SJSA1 (cell line): ENCODE data around the gene RARA. TPM values are rescaled to one million over a fixed set of nuclear protein-coding genes. Genes with fewer than 3 reads are reported as not detected.
A peak's percentile ranks its signal among the peaks of the same experiment; 100 is the strongest.
"Not testable (repeated sequence)": the region's sequence is repeated elsewhere in the genome, so short reads cannot be mapped to it uniquely, and the experiment has no call there.

Experiments
- DNase-seq, 2 experiments: peaks; one replicate each; pipeline ENCODE4 v3.0.0-alpha.2; 2015 to 2020; ENCODE audit warnings: low spot score in 2 of 2, low read depth in 1 of 2
- H3K27ac ChIP-seq: fragments of 250-450 bp; sonication (Bioruptor Pico); 2 replicates; pipeline ENCODE4 v1.5.1; 2020; ENCODE audit warnings: mild to moderate bottlenecking, moderate library complexity
- H3K27me3 ChIP-seq: fragments of 250-450 bp; sonication (Bioruptor Pico); replicated peaks from 2 replicates; pipeline ENCODE4 v1.5.1; 2020; ENCODE audit warnings: mild to moderate bottlenecking, moderate library complexity
- H3K36me3 ChIP-seq: fragments of 250-450 bp; sonication (Bioruptor Pico); 2 replicates; pipeline ENCODE4 v1.5.1; 2020; ENCODE audit warnings: mild to moderate bottlenecking
- H3K4me1 ChIP-seq: fragments of 250-450 bp; sonication (Bioruptor Pico); replicated peaks from 2 replicates; pipeline ENCODE4 v1.6.1; 2021; ENCODE audit warnings: mild to moderate bottlenecking
- H3K4me3 ChIP-seq: fragments of 250-450 bp; sonication (Bioruptor Pico); 2 replicates; pipeline ENCODE4 v1.5.1; 2020; ENCODE audit warnings: mild to moderate bottlenecking
- H3K9me3 ChIP-seq: fragments of 250-450 bp; sonication (Bioruptor Pico); replicated peaks from 2 replicates; pipeline ENCODE4 v1.5.1; 2020; ENCODE audit warnings: mild to moderate bottlenecking
- total RNA-seq: library from RNA; depleted of rRNA; stranded (reverse); fragments of >200 nt; shearing (Covaris generic); gene quantifications from 2 replicates; pipeline ENCODE4 v1.2.3, GENCODE V29; 2014

Gene RARA
- total RNA-seq, 1 experiment from 2014 or later = 38.5 TPM

DNA sequence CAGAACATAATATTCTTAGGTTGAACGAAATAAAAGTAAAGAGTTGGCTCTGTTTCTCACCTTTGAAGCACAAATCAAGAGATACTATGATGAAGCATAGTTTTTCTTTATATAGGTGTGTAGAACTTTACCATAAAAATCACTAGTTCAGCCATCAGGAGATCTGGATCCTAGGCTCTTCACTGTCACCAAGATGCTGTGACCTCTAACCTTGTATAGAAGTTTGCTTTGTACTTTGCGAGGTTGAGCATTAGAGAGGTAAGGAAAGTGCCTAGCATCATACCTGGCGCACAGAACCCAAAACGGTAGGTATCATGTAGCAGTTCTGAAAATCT is 21.9 kb upstream of the RARA start:
- no peak overlapping the region for H3K4me3 ChIP-seq
- no peaks in the 10 kb centered on the region for H3K27me3 ChIP-seq
- H3K9me3 ChIP-seq = no peaks in the 10 kb centered on the region
- DNase-seq = no peak
- no peak overlapping the region for H3K27ac ChIP-seq
- peaks cover 39% of the 10 kb centered on the region for H3K4me1 ChIP-seq
- peaks cover 33% of the 10 kb centered on the region for H3K36me3 ChIP-seq

DNA sequence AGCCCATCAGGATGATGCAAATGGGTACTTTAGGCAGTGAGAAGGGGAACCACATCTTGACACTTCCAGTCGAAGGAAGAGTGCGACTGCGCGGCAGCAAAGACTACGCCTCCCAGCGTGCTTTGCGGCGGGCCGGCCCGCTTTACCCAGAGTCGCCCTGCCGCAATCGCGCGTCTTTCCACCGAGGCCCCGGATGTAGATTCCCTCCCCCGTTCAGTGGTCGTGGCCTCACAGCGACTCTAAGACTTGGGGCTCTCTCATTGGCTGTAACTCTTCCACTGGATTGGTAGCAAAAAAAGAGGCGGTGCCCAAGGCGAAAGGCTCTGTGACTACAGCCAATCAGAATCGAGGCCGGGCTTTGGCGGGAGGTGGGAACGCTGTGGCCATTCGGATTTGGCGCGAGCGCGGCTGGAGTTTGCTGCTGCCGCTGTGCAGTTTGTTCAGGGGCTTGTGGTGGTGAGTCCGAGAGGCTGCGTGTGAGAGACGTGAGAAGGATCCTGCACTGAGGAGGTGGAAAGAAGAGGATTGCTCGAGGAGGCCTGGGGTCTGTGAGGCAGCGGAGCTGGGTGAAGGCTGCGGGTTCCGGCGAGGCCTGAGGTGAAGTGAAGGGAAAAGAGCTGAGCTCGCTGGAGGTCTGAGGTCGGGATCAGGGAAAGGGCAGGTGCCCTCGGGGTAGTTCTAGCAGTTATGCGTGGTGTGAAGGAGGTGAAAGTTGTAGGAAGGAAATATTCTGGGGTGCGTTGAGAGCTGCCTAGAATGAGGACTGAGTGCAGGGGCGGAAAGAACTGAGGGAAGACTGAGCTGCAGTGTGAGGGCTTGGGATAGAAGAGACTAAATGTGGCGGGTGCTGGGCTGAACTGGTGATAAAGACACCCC is 21.2 kb upstream of the RARA start, which contains the start of gene CDC6:
CDC6 (plus strand) TSS at position 386 of the 876 bp plus-strand sequence. CDS start 1,542 bp downstream, outside the sequence.
- Histone ChIP-seq H3K4me1 (peaks cover 33% of the 10 kb centered on the region), H3K4me3 (peak within 1 kb of the TSS; percentile 56), H3K36me3 (peaks cover 39% of the 10 kb centered on the region), H3K27me3 (no peaks in the 10 kb centered on the region), H3K27ac (peak within 1 kb of the TSS; percentile 60), H3K9me3 (no peaks in the 10 kb centered on the region)
- peak; percentile 97 to 99 for DNase-seq

DNA sequence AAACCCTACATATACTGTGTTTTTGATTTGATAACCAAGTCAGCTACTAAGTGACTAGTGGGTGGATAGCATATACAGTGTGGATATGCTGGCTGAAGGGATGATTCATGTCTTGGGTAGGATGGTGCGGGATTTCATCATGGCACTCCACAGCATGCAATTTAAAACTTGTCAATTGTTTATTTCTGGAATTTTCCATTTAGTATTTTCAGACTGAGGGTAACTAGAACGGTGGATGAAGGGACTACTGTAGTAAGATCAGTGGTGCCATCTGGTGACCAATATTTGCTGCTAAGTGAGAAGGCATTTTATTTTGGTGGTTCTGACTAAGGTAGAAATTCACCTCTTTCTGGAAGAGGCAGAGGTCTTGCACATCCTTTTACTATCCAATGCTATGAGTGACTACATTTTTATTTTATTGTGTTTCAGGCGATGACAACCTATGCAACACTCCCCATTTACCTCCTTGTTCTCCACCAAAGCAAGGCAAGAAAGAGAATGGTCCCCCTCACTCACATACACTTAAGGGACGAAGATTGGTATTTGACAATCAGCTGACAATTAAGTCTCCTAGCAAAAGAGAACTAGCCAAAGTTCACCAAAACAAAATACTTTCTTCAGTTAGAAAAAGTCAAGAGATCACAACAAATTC is 18.2 kb upstream of the RARA start:
- H3K27me3 ChIP-seq = no peaks in the 10 kb centered on the region
- DNase-seq = peak; percentile 66 to 79
- H3K27ac ChIP-seq = peak overlapping the region; percentile 36; the same call in 1 of the 2 replicates
- H3K9me3 ChIP-seq = no peaks in the 10 kb centered on the region
- peaks cover 69% of the 10 kb centered on the region for H3K36me3 ChIP-seq
- peaks cover 11% of the 10 kb centered on the region for H3K4me1 ChIP-seq
- no peak overlapping the region for H3K4me3 ChIP-seq

DNA sequence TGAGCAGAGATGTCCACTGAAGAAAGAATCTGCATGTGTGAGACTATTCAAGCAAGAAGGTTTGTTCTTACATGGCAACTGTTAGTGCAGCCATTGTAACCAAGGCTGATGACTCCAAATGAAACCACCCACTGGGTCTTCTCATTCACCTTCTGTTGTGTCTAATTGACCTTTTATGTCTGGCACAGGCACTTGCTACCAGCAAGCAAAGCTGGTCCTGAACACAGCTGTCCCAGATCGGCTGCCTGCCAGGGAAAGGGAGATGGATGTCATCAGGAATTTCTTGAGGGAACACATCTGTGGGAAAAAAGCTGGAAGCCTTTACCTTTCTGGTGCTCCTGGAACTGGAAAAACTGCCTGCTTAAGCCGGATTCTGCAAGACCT is 17.7 kb upstream of the RARA start:
- no peaks in the 10 kb centered on the region for H3K27me3 ChIP-seq
- H3K4me1 ChIP-seq = peaks cover 11% of the 10 kb centered on the region
- H3K9me3 ChIP-seq = no peaks in the 10 kb centered on the region
- H3K27ac ChIP-seq = no peak overlapping the region
- H3K36me3 ChIP-seq = peaks cover 74% of the 10 kb centered on the region
- no peak overlapping the region for H3K4me3 ChIP-seq
- no peak for DNase-seq

GRCh38 chr17:40293363-40293762 is 15.6 kb upstream of the RARA start:
- DNase-seq = no peak
- H3K36me3 ChIP-seq = peaks cover 95% of the 10 kb centered on the region
- H3K9me3 ChIP-seq = 0 out of 2 replicates have a peak, but pooled peaks cover 2% of the 10 kb centered on the region
- no peak overlapping the region for H3K27ac ChIP-seq
- no peaks in the 10 kb centered on the region for H3K27me3 ChIP-seq
- no peak overlapping the region for H3K4me3 ChIP-seq
- peaks cover 11% of the 10 kb centered on the region for H3K4me1 ChIP-seq

DNA sequence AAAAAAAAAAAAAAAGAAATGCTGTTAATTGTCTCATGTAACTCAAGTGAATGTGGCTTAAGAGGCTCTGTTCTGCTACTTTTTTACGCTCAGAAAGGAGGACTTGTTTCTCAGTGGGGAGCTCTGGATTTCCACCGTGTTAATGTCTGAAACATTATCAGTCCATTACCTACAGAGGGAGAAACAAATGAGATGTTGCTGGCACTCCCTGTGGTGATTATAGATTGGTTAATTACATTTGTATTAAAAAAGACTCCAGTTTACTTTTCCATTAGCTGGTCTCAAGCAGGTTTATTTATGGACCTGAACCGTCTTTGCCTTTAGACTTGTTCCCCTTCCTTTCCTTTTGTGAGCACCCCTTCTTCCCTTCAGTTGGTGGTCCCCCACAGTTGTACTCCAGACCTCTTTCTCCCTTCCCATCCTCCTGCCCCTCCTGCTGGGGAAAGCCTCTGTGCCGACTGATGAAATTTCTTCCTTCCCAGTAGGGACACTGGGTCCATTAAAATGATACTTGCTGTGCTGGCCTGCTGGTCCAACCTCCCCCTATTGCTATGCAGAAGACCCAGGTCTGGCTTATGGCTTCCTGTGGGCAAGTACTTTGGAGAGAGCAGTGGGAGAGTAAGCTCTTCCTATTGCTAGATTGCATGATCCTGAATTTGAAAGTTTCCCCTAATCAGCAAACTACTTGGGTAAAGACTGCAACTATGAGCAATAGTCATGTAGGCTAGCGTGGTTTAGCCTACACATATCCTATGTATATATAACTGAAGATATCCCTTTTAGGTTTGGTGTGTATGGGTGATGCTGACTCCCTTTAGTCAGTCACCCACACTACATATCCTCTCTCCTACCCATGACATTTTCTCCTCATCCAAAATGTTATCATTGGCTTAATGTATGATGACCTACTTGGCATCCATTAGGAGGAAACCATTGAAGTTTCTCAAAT is 13.2 kb upstream of the RARA start:
- DNase-seq = no peak
- no peak overlapping the region for H3K27ac ChIP-seq
- no peak overlapping the region for H3K4me3 ChIP-seq
- H3K36me3 ChIP-seq = peaks cover 96% of the 10 kb centered on the region
- 0 out of 2 replicates have a peak, but pooled peaks cover 2% of the 10 kb centered on the region for H3K9me3 ChIP-seq
- no peaks in the 10 kb centered on the region for H3K4me1 ChIP-seq
- H3K27me3 ChIP-seq = no peaks in the 10 kb centered on the region

GRCh38 chr17:40297511-40297910 is 11.5 kb upstream of the RARA start:
- peaks cover 96% of the 10 kb centered on the region for H3K36me3 ChIP-seq
- peaks cover under 1% of the 10 kb centered on the region for H3K4me1 ChIP-seq
- no peak overlapping the region for H3K27ac ChIP-seq
- H3K27me3 ChIP-seq = no peaks in the 10 kb centered on the region
- 0 out of 2 replicates have a peak, but pooled peaks cover 2% of the 10 kb centered on the region for H3K9me3 ChIP-seq
- H3K4me3 ChIP-seq = no peak overlapping the region
- no peak for DNase-seq

DNA sequence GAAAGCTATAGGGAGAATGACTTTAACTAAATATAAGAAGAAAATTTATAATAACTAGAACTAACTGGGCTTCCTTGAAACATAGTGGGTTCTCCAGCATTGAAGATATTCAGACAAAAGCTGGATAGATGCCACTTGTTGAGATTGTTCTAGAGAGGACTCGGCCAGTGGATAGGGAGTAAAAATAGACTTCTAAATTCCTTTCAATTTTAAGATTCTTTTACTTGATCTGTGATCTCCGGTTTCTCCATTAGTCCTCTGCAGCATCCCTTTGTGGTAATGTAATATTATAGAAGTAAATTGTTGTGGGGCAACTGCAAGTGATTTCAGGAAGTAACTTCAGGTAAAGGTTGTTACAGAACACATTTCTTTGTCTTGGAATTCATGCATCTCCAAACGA is 10.3 kb upstream of the RARA start:
- H3K27ac ChIP-seq = no peak overlapping the region
- DNase-seq = no peak
- H3K36me3 ChIP-seq = peaks cover 94% of the 10 kb centered on the region

DNA sequence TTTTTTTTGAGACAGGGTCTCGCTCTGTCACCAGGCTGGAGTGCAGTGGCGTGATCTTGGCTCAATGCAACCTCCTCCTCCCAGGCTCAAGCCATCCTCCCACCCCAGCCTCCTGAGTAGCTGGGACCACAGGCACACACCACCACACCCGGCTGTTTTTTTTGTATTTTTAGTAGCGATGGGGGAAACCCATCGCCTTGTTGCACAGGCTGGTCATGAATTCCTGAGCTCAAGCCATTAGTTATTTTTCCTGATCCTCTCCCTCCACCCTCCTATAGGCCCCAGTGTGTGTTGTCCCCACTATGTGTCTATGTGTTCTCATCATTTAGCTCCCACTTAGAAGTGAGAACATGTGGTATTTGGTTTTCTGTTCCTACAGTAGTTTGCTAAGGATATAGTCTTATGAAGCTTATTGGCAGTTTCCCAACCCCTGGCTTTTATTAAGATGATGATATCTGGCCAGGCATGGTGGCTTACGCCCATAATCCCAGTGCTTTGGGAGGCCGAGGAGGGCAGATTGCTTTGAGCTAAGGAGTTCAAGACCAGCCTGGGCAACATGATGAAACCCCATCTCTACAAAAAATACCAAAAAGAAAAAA is 9.7 kb upstream of the RARA start:
- Histone ChIP-seq H3K36me3 (peaks cover 89% of the 10 kb centered on the region), H3K4me1 (peaks cover 18% of the 10 kb centered on the region)
- DNase-seq, H3K27me3 ChIP-seq, H3K27ac ChIP-seq, H3K4me3 ChIP-seq, H3K9me3 ChIP-seq: not testable (repeated sequence)

More for the DNA sequence above, 10.3 kb upstream of the RARA start:
- H3K4me1 ChIP-seq = peaks cover 12% of the 10 kb centered on the region
- H3K4me3 ChIP-seq = no peak overlapping the region
- H3K9me3 ChIP-seq = 0 out of 2 replicates have a peak, but pooled peaks cover 2% of the 10 kb centered on the region
- no peaks in the 10 kb centered on the region for H3K27me3 ChIP-seq

- DNase-seq = no peak
- H3K9me3 ChIP-seq = 0 out of 2 replicates have a peak, but pooled peaks cover 2% of the 10 kb centered on the region
- H3K27me3 ChIP-seq = no peaks in the 10 kb centered on the region
- H3K36me3 ChIP-seq = peaks cover 69% of the 10 kb centered on the region
- H3K4me1 ChIP-seq = peaks cover 36% of the 10 kb centered on the region
- no peak overlapping the region for H3K27ac ChIP-seq
- no peak overlapping the region for H3K4me3 ChIP-seq
These were observed 7.7 kb upstream of the RARA start for GRCh38 chr17:40301315-40301714.

DNA sequence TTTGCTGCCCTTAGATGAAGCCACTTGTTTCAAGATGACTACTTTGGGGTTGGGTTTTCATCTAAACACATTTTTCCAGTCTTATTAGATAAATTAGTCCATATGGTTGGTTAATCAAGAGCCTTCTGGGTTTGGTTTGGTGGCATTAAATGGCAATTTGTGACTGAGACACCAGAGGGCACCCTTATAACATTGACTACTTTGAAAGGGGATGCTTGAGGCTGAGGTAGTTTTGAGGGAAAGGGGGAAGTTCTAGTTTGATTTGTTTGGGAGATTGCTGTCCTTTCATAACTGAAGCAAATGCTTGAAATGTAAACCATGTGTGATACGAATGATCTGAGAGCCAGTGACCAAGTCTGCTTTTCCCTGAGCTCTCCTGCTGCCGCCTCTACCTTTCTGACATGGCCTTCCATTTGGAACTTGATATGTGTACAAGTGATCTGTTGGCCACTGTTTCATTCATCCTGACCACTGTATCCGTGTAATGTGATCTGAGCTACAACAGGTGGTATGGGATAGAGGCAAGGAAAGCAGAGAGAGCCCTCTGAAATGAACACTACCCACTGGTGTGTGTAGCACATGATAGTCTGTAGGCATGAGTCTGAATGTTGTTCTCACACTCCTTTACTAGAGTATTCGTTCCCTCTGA is 5.8 kb upstream of the RARA start:
- peak overlapping the region; percentile 79 for H3K27ac ChIP-seq
- H3K27me3 ChIP-seq = no peaks in the 10 kb centered on the region
- no peaks in the 10 kb centered on the region for H3K9me3 ChIP-seq
- H3K36me3 ChIP-seq = peaks cover 50% of the 10 kb centered on the region
- H3K4me1 ChIP-seq = peaks cover 54% of the 10 kb centered on the region
- peak; percentile 54 to 76 for DNase-seq
- no peak overlapping the region for H3K4me3 ChIP-seq

DNA sequence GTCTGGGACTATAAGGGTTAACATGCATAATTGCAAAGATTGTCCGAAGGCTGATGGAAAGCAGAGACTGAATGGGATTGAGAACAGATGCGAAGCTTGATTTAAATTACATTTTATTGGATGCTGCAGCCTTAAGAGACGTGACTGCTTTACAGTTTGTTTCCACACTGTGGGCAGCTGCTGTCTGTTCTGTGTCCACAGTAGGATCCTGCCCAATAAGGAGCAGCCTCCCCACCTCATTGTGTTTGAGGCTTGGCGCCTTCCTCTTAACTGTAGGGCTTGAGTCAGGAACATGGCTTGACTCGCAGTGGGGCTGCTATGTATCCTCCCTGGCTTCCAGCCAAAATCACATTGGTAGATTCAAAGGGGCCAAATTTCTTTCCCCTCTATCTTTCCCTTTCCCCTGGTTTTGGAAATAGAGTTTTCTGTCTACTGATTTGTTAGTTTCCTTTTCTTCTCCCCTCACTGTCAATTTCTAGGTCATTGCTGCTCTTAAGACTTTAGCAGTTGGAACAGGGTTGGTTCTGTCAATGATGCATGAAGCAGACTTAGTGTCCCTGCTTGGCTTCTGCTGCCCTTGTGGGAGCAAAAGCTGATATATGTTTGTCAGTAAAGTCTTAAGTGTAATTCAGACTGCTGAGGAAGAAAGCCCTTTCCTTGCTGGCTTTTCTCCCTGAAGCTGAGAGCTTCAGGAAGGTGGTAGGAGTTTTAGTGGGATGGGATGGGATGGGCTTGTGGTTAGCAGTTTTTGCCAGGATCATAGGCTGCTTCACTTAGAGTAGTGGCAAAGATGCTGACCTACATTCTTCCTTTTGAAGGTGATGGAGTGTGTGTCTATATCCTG is 5.0 kb upstream of the RARA start:
- Histone ChIP-seq H3K4me3 (no peak overlapping the region), H3K27ac (peak overlapping the region; percentile 79), H3K36me3 (peaks cover 43% of the 10 kb centered on the region), H3K4me1 (peaks cover 62% of the 10 kb centered on the region), H3K27me3 (no peaks in the 10 kb centered on the region), H3K9me3 (no peaks in the 10 kb centered on the region)
- peak; percentile 84 to 88 for DNase-seq
